ENCODE measurements around the gene PAX6. TPM values are rescaled to one million over a fixed set of nuclear protein-coding genes. Genes with fewer than 3 reads are reported as not detected.

Gene PAX6
- polyA plus RNA-seq, 1 of the 3 experiments (the other 2 are of a cell fraction) = not detected

DNA sequence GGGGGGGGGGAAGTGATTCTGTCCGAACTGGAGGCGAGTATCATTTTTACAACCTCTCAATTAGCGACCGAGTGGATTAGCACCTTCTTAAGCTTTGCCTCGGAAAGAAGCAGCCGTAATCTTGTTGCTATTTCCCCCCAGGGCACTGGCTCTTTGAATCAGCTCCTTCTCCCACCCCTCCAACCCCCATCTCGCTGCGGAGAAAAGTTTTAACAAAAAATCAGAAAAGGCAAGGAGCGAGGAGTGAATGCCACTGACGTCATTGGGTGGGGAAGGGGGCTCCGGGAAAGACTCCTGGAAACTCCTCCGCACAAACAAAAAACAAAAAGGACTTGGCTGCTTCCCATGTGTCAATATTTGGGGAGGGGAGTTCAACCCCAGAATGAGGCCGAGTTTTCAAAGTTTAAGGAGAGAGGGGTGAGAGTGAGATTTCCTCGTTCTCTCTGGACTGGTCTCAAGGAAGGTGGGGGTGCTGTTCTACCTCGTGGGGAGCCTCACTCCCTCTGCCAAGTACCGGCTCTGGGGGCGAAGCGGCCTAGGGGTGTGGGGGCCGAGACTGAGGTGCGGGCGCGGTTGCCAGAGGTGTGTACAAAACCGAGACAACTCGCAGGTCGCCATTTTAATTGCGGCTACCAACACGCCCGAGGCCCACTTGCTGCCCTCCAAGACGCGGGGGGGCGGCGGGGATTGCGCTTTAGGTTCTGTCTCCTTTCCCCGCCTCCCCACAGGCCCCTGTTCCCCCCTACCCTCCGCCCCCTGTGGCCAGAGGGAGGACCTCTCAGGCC is 2.5 kb upstream of the PAX6 start:
- H3K79me2 ChIP-seq (ENCODE audit: insufficient read depth) = no peaks in the 10 kb centered on the region
- H3F3A ChIP-seq (replicated peaks; ENCODE audit: insufficient read depth) = no peaks in the 10 kb centered on the region
- H3K9me2 ChIP-seq = no peaks in the 10 kb centered on the region
- TF ChIP-seq NRF1 (IDR thresholded peaks at IDR 0.05; ENCODE audit: low read depth, low read length) = no peak
- TF ChIP-seq GABPA (IDR thresholded peaks at IDR 0.05; ENCODE audit: low read depth) = no peak
- TF ChIP-seq, protein P1, sequence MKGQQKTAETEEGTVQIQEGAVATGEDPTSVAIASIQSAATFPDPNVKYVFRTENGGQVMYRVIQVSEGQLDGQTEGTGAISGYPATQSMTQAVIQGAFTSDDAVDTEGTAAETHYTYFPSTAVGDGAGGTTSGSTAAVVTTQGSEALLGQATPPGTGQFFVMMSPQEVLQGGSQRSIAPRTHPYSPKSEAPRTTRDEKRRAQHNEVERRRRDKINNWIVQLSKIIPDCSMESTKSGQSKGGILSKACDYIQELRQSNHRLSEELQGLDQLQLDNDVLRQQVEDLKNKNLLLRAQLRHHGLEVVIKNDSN (IDR thresholded peaks at IDR 0.05; ENCODE audit: borderline replicate concordance, low read depth) = no peak
- TF ChIP-seq, protein P2, sequence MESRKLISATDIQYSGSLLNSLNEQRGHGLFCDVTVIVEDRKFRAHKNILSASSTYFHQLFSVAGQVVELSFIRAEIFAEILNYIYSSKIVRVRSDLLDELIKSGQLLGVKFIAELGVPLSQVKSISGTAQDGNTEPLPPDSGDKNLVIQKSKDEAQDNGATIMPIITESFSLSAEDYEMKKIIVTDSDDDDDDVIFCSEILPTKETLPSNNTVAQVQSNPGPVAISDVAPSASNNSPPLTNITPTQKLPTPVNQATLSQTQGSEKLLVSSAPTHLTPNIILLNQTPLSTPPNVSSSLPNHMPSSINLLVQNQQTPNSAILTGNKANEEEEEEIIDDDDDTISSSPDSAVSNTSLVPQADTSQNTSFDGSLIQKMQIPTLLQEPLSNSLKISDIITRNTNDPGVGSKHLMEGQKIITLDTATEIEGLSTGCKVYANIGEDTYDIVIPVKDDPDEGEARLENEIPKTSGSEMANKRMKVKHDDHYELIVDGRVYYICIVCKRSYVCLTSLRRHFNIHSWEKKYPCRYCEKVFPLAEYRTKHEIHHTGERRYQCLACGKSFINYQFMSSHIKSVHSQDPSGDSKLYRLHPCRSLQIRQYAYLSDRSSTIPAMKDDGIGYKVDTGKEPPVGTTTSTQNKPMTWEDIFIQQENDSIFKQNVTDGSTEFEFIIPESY (IDR thresholded peaks at IDR 0.05; ENCODE audit: borderline replicate concordance, low read depth) = no peak
- TF ChIP-seq ELF1 (IDR thresholded peaks at IDR 0.05) = no peak
- no peak for TF ChIP-seq IRF3 (IDR thresholded peaks at IDR 0.05; ENCODE audit: low read depth, low read length)
- no peak for TF ChIP-seq MEF2A (IDR thresholded peaks at IDR 0.05; ENCODE audit: borderline replicate concordance, low read depth)
- no peak overlapping the region for H3K9ac ChIP-seq
- no peak overlapping the region for H3K4me3 ChIP-seq (ENCODE audit: low read depth in 2 of 2, low read length in 1 of 2)
- H3K27ac ChIP-seq (ENCODE audit: low read depth in 2 of 2, low read length in 1 of 2) = no peak overlapping the region
- H3K9me3 ChIP-seq = no peaks in the 10 kb centered on the region
- peaks cover 32% of the 10 kb centered on the region for H4K20me1 ChIP-seq (ENCODE audit: insufficient read depth)
- peaks cover 6 to 30% of the 10 kb centered on the region in 2 experiments; a peak in 2 of 4 replicates for H3K4me1 ChIP-seq (ENCODE audit: control insufficient read depth in 1 of 2, insufficient read depth in 2 of 2, low read depth in 1 of 2, low read length in 1 of 2)
- H2AFZ ChIP-seq (ENCODE audit: low read depth) = no peak overlapping the region
- WGBS (ENCODE audit: low lambda C conversion rate) = 19% methylated on average over 33 of the region's 35 CpGs
- H3K4me2 ChIP-seq = peak overlapping the region; percentile 79; the same call in 1 of the 2 replicates
- DNase-seq = peak; percentile 23
- CTCF ChIA-PET = no interaction called here
- peaks cover 98% of the 10 kb centered on the region for H3K27me3 ChIP-seq (ENCODE audit: insufficient read depth)
- POLR2A ChIA-PET = no interaction called here
- H3K36me3 ChIP-seq (replicated peaks in 1 of 2; ENCODE audit: control insufficient read depth in 1 of 2, insufficient read depth in 2 of 2, low read length in 1 of 2) = no peaks in the 10 kb centered on the region

- no peaks in the 10 kb centered on the region for H3K9me2 ChIP-seq
- ChIA-PET POLR2A (no interaction called here), CTCF (interaction anchor here (1.5 kb wide), 1 partner anchor 14 kb away, joined by 10 read pairs; no protein-coding TSS in a partner anchor)
- H3K36me3 ChIP-seq (replicated peaks in 1 of 2; ENCODE audit: control insufficient read depth in 1 of 2, insufficient read depth in 2 of 2, low read length in 1 of 2) = no peaks in the 10 kb centered on the region
- 12% methylated on average over 32 of the region's 63 CpGs for WGBS (ENCODE audit: low lambda C conversion rate)
- no peak overlapping the region for H3K27ac ChIP-seq (ENCODE audit: low read depth in 2 of 2, low read length in 1 of 2)
- peak; percentile 62 for DNase-seq
- no peaks in the 10 kb centered on the region for H3K9me3 ChIP-seq
- no peaks in the 10 kb centered on the region for H3F3A ChIP-seq (replicated peaks; ENCODE audit: insufficient read depth)
- peak overlapping the region; percentile 24 to 37; a peak in 3 of 4 replicates for H3K4me3 ChIP-seq (ENCODE audit: low read depth in 2 of 2, low read length in 1 of 2)
- peak overlapping the region; percentile 79 for H3K4me2 ChIP-seq
- H3K27me3 ChIP-seq (ENCODE audit: insufficient read depth) = peaks cover 98% of the 10 kb centered on the region
- H4K20me1 ChIP-seq (ENCODE audit: insufficient read depth) = peaks cover 32% of the 10 kb centered on the region
- H2AFZ ChIP-seq (ENCODE audit: low read depth) = peak overlapping the region; percentile 24; the same call in 1 of the 2 replicates
- TF ChIP-seq NRF1 (IDR thresholded peaks at IDR 0.05; ENCODE audit: low read depth, low read length) (no peak), EZH2phosphoT487 (IDR thresholded peaks at IDR 0.05; ENCODE audit: borderline replicate concordance, low read depth) (peak; percentile 92), POLR2AphosphoS5 (IDR thresholded peaks at IDR 0.05; ENCODE audit: low read depth, low read length) (no peak), SIN3A (IDR thresholded peaks at IDR 0.05; ENCODE audit: borderline replicate concordance, low read depth, low read length) (no peak), MXI1 (IDR thresholded peaks at IDR 0.05; ENCODE audit: low read depth, low read length) (no peak), GATA2 (CRISPR knock-in tag; IDR thresholded peaks at IDR 0.05) (no peak)
- no peaks in the 10 kb centered on the region for H3K79me2 ChIP-seq (ENCODE audit: insufficient read depth)
- H3K4me1 ChIP-seq (ENCODE audit: control insufficient read depth in 1 of 2, insufficient read depth in 2 of 2, low read depth in 1 of 2, low read length in 1 of 2) = peaks cover 6 to 30% of the 10 kb centered on the region in 2 experiments; a peak in 2 of 4 replicates
- H3K9ac ChIP-seq = no peak overlapping the region
These were observed 1.6 kb upstream of the PAX6 start for GRCh38 chr11:31812383-31813381.
